Left renal cortex interstitium (tissue), 4 donors: Measurements from ENCODE around the gene KCNT1. TPM values are rescaled to one million over a fixed set of nuclear protein-coding genes. Genes with fewer than 3 reads are reported as not detected.
A peak's percentile ranks its signal among the peaks of the same experiment; 100 is the strongest.

Experiments used
- DNase-seq, 4 donors: peaks; one replicate each; pipeline ENCODE4 v3.0.0-alpha.2; 2013; ENCODE audit warnings: low read depth in 4 of 4, low spot score in 2 of 4, missing footprints in 1 of 4
- polyA plus RNA-seq, 4 donors: library from polyadenylated mRNA; unstranded; fragments of 120-200 nt; gene quantifications; one replicate each; pipeline ENCODE4 v1.2.1, GENCODE V29; 2013; ENCODE audit not compliant: insufficient read length in 4 of 4

The KCNT1 gene
- polyA plus RNA-seq, 4 donors, result 0.06 to 0.38 (median 0.21) TPM

DNA sequence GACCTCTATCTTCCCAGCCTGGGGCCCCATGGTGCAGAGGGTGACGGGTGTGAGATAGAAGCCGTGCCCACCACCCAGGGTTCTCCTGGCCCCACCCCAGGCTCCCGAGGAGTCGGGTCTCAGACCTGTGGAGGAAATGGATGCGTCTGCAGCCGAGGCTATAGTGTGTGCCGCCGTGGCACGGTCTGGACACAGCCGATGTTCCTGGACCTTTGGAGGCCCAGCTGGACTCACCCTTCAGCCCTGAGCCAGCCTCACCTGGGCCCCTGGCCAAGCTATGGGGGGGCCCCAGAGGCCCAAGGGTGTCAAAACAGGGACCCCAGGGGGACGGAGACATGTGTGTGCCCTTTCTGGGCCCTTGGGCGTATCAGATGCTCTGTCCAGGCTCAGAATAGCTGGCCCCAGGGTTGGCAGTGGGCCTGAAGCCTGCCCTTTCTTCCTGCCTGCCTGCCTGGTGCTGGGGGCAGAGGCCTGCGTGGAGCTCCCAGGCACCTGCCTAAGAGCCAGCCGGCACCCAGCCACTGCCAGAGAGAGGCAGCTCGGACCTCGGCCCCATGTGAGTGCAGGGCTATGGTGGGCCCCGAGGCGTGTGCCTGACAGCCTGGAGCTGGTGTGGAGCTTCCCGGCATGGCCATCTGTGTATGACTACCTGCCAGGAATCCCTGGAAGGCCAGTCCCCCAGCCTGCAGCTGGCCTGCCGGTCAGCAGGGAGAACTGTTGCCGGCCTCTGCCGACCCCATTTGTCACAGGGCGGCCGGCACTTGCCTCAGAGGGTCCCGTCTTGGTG is 41.8 kb downstream of the KCNT1 start:
- DNase-seq, result no peak

DNA sequence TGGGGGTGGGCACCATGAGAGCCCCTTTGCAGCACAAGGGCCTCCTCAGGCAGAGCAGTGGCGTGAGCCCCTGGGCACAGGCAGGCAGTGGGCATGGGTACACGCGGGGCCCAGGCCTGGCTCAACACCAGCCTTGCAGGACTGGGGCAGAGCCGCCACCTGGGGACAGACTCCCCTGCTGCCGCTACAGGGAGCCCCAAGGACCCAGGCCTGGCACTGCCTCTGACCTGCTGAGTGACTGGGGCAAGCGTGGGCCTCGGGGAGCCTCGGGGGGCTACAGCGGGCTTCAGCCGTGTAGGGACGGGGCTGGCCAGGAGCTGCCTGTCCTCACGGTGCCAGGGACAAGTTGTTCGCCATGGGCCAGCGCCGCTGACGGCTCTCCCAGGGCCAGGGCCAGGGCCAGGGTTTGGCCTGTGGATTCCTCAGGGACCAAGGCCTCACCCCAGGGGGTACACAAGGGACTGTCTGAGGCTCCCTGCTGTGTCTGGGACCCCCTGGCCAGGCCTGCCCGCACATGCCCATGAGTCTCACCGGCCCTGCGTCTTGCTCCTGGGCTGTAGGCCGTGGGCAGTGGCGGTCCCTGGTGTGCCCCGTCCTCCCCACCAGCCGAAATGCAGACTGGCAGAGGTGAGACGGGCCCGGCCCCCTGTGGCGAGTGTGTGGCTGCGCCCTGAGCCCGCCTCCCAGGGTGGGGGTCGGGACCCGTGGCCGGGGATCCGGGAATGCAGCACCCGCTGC is 42.5 kb downstream of the KCNT1 start:
- DNase-seq, result no peak

DNA sequence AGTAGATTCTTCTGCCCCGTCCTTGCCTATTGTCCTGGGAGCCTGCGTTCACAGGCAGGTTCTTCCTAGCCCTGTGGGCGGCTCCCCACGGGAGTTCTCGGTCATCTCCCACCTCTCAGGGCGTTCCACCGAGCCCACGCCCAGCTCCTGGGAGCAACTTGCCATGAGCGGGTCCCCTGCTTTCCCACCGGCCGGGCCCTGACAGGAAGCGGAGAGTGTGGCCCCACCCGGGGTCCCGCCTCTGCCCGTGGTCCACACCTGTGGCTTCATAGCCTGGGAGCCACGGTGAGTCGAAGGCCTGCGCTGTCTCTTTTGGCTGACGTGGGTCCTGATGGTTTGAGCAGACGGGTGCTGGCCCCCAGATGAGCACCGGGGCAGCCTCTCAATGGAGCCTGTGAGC is 43.2 kb downstream of the KCNT1 start:
- DNase-seq, result no peak

DNA sequence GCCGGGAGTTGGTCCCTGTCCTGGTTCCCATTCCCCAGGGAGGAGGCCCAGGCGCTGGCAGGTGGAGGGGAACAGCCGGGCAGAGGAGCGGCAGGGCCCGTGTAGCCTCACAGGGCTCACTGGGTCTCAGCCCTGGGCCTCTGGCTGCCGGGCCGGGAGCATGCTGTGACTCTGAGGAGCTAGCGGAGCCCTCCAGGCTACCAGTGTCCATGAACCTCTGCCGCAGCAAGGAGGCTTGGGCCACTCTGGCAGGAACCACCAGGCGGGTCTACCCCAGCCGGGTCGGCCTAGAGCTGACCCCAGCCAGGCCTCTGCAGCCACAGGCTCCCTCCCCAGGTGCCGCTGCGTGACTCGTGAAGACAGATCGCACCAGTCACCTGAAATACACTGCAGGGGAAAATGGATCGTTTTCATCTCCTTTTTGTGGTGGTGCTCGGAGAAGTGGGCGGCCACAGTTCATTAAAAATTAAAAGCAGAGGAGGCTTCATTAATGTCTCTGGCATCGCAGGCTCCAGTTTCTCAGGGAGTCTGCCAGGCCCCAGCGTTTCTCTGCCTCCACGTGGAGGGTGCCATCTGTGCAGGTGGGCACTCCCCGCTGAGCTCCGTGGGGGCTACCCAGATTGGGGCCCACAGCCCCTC is 43.8 kb downstream of the KCNT1 start:
- DNase-seq, result no peak

DNA sequence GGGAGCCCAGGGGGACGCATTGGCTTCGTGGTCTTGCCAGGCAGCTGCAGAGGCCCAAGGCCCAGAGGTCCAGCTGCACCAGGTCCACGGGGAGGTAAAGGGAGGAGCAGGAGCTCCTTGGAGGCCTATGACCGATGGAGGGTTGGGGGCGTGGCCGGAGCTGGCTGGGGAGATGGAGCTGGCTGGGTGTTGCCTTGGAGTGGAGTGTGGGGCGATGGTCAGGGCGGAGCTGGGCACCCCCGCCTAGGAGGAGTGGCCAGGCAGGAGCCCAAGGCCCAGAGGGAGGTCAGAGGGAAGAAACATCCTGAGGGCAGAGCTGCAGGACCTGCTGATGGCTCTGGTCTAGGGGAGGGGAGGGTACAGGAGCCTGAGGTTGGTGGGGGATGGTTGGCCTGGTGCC is 44.6 kb downstream of the KCNT1 start:
- no peak for DNase-seq

DNA sequence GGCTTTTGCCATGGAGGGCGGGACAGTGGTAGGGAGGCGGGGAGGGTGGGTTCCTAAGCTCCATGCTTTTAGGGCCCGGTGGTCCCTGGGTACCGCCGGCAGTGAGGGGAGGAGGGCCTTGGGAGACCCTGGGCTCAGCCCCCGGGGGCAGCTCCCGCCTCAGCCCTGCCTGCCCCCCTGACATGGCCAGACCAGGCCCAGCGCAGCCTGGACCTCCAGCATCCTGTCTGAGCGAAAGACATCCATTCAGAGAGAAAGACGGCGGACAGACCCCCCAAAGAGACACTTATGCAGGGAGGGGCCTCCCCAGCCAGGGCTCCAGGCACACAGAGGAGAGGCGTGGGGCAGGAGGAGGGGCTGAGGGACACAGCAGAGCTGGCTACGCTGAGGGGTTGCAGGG is 45.3 kb downstream of the KCNT1 start:
- no peak for DNase-seq

DNA sequence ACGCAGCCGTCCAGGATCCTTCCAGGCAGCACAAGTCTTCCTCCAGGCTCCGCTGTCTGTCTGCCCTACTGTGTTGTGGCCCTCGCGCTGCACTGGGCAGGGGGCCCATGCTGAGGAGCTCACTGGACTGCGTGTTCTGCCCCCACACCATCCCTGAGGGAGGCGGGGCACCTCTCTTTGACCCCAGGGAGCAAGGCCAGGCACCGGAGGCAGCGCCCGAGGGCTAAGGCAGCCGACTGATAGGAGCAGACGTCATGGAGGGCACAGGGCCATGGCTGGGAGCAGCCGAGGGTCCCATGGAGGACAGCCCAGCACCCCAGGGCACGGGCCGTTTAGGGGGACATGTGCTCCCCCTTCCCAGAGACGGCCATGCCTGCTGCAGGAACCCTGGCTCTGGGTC is 46.7 kb downstream of the KCNT1 start:
- no peak for DNase-seq

DNA sequence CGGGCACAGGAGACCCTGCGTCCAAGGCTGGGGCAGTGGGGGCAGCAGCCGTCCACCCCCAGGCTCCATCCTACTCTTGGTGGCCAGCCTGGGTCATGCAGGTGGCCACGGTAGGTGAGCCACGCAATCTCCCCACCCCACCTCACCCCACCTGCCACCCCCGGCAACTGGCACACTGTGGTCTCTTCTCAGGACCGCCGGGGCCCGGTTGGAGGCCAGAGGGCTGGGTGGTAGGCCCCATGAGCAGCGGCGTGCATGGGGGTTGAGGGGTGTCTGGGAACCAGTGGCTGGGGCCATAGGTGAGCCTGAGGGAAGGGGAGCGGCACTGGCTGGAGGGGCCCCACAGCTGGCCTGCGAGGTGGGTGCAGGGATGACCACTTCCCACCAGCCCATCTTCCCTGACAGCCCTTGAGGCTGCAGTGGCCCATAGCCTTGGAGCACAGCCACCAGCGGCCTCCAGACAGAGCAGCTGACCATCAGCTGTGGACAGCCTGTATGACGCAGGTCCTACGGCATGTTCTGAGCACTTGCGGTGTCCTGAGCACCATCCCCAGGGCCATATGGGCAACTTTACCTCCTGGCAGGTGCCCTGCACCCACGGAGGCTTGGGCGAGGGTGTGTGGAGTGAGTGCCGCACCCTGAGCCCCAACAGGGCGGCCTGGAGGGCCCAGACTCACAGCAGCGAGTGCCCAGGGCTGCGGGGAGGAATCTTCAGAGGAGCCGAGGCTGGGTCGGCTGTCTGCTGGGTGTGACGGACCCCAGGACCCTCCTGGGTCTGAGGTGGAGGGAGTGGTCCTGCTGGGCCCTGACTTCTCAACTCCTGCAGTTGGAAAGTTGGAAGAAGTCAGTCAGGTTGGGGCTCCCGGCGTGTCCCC is 47.4 kb downstream of the KCNT1 start:
- DNase-seq, result no peak

DNA sequence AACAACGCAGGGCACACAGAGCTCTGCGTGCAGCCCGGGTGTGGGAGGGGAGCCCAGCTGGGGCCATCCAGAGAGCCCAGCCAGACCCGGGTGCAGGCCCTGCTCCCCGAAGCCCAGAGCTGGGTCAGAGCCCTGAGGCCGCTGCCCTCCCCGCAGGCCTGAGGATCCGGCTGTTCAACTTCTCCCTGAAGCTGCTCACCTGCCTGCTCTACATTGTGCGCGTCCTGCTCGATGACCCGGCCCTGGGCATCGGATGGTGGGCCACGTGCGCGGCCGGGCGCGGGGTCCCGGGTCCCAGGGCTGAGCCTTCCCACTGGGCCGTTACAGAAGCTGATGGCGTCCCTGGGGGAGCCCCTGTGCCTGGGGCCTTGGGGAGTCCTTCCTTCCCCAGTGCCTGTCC is 48.8 kb downstream of the KCNT1 start:
- no peak for DNase-seq

DNA sequence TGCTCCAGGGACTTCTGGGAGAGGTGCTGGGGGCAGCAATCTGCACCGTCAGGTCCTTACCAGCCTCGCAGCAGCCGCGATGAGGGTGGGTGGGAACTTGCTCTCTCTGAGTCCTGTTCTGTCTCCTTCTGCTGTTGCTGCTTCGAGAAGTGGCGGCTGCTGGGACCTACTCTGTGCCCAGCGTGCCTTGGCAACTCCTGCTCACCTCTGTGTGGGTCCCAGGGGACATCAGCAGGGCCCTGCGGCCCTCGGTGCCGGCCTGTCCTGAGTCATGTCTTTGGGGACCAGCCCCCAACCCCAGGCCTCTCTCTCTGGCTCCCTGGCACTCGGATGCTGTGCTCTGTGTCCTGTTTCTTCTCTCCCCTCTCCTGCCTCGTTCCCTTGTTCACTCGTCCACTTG is 49.5 kb downstream of the KCNT1 start:
- no peak for DNase-seq

DNA sequence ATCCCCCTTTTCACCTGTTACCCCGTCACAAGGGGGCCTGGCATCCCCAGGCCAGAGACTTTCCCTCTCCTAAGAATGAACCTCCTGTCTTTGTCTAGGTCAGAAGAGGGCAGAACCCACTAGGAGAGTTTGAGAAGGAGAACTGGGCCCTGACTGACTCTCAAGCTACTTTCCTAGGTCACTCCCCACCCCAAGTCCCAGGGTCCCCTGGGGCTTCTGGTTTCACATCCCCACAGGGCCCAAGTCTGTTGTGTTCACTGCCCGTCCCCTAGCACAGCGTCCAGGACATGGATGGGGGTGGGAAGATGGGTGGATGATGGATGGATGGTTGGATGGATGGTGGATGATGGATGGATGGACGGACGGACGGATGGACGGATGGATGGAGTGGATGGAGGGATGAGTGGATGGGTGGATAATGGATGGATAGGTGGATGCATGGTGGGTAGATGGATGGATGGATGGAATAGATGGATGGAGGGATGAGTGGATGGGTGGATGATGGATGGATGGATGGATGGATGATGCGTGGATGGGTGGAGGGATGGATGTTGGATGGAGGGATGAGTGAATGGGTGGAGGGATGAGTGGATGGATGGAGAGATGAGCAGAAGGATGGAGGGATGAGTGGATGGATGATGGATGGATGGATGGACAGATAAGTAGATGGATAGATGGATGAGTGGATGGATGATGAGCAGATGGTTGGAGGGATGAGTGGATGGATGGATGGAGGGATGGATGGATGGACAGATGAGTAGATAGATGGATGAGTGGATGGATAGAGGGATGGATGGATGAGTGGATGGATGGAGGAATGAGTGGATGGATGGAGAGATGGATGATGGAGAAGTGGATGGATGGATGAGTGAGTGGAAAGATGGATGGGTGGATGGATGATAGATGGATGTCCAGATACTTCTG is 50.6 kb downstream of the KCNT1 start:
- no peak for DNase-seq

DNA sequence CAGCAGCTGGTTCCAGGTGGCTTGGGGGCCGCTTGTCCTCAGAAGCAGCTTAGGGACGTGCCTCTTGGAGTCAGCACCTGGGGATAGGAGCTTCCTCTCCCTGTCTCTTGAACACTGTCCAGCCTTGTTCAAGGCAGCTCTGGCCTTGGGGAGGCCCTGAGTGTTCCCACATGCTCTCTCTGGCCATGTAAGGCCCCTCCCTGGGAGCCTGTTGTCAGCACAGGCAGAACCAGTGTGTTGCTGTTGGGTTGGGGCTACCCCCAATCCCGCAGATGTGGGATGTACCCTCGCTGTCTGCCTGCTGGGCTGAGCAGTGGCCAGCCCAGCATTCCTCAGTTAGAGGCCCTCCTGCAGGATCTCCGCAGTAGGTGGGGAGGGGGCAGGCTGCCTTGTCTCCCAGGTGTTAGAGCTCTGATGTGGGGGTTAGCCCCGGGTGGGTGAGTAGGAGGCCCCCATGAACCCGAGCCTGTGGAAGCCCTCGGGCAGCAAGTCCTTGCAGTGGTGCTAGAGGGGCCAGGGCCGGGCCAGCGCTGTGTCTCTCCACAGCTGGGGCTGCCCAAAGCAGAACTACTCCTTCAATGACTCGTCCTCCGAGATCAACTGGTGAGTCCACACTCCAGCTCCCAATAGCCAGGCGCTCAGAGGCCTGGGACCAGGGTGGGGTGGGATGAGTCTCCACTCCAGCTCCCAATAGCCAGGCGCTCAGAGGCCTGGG is 51.6 kb downstream of the KCNT1 start:
- no peak for DNase-seq

DNA sequence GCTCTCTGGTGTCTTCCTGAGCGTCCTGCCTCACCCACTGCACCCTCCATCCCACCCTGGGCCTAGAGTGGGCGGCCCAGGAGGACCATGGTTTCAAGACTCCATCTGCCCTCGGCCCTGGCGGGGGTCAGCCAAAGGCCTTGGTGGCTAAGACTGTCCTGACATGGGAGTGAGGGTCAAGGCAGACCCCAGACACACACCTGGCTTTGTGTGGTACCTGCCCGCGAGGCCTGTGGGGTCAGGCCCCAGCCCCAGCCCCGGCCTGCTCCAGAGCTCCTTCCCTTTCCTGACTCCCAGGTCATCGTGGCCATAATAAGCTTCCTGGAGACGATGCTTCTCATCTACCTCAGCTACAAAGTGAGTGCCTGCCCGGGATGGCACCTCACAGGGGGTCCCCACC is 54.6 kb downstream of the KCNT1 start:
- no peak for DNase-seq

DNA sequence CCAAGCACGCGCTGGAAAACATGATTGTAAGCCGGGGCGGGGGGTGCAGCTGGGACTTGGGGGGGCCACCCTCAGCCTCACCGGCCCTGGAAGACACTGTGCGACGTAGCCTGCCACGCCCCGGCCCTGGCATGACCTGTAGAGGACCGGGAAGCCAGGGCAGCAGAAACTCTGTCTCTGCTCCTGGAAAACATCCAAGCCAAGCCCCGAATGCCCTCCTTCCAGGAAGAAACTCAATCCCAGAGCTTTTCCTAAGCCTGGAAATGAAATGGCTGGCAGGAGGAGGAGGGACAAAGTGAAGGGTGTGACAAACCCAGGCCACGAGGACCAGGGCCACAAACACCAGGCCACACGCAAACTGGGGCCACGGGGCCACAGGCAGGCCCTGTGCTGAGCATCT is 55.4 kb downstream of the KCNT1 start:
- DNase-seq, result peak in 1 of 4 donors; percentile 0

DNA sequence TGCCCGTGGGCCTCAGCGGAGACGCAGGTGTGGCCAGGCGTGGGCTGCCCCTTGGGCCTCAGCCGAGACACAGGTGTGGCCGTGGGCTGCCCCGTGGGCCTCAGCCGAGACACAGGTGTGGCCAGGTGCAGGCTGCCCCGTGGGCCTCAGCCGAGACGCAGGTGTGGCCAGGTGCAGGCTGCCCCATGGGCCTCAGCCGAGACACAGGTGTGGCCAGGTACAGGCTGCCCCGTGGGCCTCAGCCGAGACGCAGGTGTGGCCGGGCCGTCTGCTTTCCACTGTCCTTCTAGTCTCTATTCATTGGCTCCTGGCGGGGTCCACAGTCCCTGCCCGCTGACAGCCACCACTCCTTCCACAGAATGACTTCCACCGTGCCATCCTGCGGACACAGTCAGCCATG is 56.1 kb downstream of the KCNT1 start:
- no peak for DNase-seq

DNA sequence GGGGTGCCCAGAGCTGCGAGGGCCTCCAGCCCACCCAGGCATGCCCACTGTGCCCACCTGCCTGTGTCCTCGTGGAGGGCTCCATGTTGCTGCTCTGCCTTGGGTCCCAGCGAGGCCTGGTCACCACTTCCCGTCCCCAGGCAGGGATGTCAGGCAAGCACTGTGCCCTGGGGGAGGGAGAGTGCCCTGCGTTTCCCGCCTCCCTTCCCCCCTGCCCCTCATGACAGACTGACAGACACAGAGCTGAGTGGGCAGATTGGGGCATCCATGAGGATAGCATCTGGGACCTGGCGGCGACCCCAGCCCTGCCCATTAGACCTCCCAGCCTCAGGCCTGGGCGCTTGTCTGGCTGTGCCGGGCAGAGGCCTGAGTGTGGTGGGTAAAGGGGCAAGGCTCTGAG is 56.9 kb downstream of the KCNT1 start:
- DNase-seq, result no peak

DNA sequence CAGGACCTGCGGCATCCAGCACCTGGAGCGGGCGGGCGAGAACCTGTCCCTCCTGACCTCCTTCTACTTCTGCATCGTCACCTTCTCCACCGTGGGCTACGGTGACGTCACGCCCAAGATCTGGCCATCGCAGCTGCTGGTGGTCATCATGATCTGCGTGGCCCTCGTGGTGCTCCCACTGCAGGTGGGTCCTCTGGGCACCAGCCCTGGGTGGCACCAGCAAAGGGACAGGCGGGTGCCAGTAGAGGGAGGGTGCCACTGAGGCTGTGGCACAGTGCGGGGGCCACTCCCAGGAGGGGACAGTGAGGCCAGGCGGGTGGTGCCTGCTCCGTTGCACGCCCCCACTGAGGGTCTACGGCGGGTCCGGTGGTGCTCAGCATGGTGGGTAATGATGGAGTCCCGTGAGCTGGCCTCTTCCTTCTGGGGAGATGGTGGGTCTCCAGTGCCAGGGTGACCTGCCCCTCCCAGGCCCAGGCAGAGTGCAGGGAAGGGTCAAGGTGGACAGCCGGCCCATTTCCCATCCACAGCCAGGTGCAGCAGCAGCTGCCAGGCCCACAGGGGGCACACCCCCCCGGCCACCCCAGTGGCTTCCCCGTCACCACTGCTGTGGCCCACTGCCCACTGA is 57.8 kb downstream of the KCNT1 start:
- no peak for DNase-seq

DNA sequence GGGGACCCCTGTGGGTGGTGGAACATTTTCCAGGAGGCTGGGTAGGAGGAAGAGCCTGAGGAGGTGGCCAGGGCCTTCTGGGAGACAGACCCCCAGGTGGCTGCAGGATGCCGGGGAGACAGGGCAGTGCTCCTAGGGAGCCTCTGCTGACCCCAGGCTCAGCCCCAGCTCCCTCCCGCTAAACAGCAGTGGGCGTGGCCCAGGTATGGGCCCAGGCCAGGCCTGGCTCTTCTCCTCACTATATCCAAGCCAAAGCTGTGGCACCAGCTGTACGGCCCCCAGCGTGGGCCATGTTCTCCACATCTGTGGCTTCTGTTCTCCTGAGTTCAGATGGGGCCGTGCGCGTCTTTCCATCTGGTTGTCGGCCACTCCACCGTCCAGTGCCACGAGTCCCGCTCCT is 58.5 kb downstream of the KCNT1 start:
- no peak for DNase-seq
